ENCODE results near the gene SH3RF3.

GRCh38 chr2:109479804-109480203 lies 350.8 kb downstream of the SH3RF3 start:
- no peak for TF ChIP-seq CTCF (IDR thresholded peaks at IDR 0.05)
- TF ChIP-seq EZH2 (IDR thresholded peaks at IDR 0.05) = no peak
- no peak for TF ChIP-seq EZH2phosphoT487 (IDR thresholded peaks at IDR 0.05)
